Type B pancreatic cell (in vitro differentiated cells): ENCODE data around the gene NKAIN2. TPM values are rescaled to one million over a fixed set of nuclear protein-coding genes. Genes with fewer than 3 reads are reported as not detected.

Source experiments
- DNase-seq: peaks from one replicate; pipeline ENCODE4 v3.0.0; 2021; ENCODE audit warnings: mixed read lengths; ENCODE audit not compliant: unreplicated experiment; ENCODE audit errors: extremely low spot score
- H3K27ac Mint-ChIP-seq: 2 replicates; pipeline ENCODE4 v1.8.0; 2021; ENCODE audit warnings: mild to moderate bottlenecking, mixed read lengths
- H3K27me3 Mint-ChIP-seq: 2 replicates; pipeline ENCODE4 v1.8.0; 2021; ENCODE audit warnings: mixed read lengths
- H3K36me3 Mint-ChIP-seq: 2 replicates; pipeline ENCODE4 v1.8.0; 2021; ENCODE audit warnings: mixed read lengths
- H3K4me1 Mint-ChIP-seq: one replicate; pipeline ENCODE4 v1.8.0; 2021; ENCODE audit warnings: mixed read lengths; ENCODE audit not compliant: unreplicated experiment
- H3K4me3 Mint-ChIP-seq: 2 replicates; pipeline ENCODE4 v1.8.0; 2021; ENCODE audit warnings: mild to moderate bottlenecking, mixed read lengths
- H3K9me3 Mint-ChIP-seq: 2 replicates; pipeline ENCODE4 v1.8.0; 2021; ENCODE audit warnings: mixed read lengths
- total RNA-seq: library from RNA; stranded (reverse); gene quantifications from 2 replicates; pipeline ENCODE4 v1.2.1, GENCODE V29; 2021; ENCODE audit warnings: low replicate concordance
- TF ChIP-seq, protein P1 (sequence below): fragments of 200-600 bp; sonication (generic); conservative IDR thresholded peaks from 2 replicates; pipeline ENCODE4 v1.5.0; 2021; ENCODE audit warnings: antibody characterized with exemption, mild to moderate bottlenecking

NKAIN2 gene
- total RNA-seq, 1 donor from 2014 or later: 1.7 TPM

DNA sequence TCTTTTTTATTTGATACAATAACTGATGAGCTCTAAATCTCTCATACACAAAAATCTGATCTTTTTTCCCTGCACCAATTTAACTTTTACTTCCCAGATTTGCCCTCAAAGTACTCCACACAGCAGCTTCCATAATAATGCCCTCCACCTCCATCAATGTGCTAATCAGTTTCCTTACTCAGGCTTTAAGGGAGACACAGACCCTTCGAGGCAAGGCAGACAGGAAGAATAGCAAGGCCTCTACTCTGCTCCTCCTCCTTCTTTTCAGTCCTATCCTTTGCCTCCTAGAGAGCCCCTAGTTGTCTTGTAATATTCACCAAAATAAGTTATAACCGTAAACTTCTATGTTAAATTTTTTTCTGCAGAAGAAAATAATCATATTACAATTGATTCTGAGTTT, 713.7 kb downstream of the NKAIN2 start:
- Mint-ChIP-seq H3K36me3 (no peaks in the 10 kb centered on the region), H3K4me1 (no peaks in the 10 kb centered on the region), H3K27ac (no peak overlapping the region), H3K9me3 (no peaks in the 10 kb centered on the region), H3K4me3 (no peak overlapping the region), H3K27me3 (peaks cover 3% of the 10 kb centered on the region)
- TF ChIP-seq, protein P1, sequence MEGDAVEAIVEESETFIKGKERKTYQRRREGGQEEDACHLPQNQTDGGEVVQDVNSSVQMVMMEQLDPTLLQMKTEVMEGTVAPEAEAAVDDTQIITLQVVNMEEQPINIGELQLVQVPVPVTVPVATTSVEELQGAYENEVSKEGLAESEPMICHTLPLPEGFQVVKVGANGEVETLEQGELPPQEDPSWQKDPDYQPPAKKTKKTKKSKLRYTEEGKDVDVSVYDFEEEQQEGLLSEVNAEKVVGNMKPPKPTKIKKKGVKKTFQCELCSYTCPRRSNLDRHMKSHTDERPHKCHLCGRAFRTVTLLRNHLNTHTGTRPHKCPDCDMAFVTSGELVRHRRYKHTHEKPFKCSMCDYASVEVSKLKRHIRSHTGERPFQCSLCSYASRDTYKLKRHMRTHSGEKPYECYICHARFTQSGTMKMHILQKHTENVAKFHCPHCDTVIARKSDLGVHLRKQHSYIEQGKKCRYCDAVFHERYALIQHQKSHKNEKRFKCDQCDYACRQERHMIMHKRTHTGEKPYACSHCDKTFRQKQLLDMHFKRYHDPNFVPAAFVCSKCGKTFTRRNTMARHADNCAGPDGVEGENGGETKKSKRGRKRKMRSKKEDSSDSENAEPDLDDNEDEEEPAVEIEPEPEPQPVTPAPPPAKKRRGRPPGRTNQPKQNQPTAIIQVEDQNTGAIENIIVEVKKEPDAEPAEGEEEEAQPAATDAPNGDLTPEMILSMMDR: no peak
- no peak for DNase-seq

DNA sequence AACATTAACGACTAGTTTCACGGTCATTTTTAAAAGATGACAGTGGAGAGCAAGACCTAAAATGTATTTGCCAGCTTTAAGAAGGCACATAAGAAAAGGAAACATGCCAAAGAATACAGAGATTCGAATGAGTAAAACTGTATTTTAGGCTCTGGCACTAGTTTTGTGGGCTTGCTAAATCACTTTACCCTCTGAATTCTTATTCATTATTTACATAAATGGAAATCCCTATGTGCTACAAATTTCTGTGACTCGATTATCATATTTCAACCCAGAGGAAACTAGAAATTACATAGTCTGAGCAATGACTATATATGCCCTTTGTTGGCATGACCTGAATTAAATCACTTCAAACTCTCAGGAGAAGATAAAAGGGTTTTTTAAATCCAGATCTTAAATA, 716.8 kb downstream of the NKAIN2 start:
- Mint-ChIP-seq H3K27me3 (peaks cover 3% of the 10 kb centered on the region), H3K4me1 (no peaks in the 10 kb centered on the region), H3K36me3 (no peaks in the 10 kb centered on the region), H3K27ac (no peak overlapping the region), H3K9me3 (no peaks in the 10 kb centered on the region), H3K4me3 (no peak overlapping the region)
- TF ChIP-seq, protein P1: no peak
- no peak for DNase-seq

DNA sequence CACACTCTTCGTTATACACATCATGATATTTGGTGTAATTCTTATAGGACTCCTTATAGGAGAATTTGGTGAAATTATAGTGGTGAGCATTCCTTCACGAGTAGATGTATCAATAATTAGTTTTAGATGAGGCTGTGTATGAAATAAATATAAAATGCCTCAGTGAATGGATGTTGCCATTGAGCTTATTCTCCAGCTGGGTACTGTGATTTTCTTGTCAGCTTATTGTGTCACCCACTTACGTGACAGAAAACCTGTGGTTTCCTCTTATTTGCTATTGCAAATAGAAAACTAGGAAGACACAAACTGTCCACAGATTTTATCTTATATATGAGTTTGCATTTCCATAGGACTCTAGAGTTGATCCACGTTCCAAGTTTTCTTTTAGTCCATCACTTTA, 718.7 kb downstream of the NKAIN2 start:
- no peak for DNase-seq
- Mint-ChIP-seq H3K27me3 (no peaks in the 10 kb centered on the region), H3K4me1 (no peaks in the 10 kb centered on the region), H3K27ac (no peak overlapping the region), H3K4me3 (no peak overlapping the region), H3K9me3 (no peaks in the 10 kb centered on the region), H3K36me3 (no peaks in the 10 kb centered on the region)
- TF ChIP-seq, protein P1: no peak

DNA sequence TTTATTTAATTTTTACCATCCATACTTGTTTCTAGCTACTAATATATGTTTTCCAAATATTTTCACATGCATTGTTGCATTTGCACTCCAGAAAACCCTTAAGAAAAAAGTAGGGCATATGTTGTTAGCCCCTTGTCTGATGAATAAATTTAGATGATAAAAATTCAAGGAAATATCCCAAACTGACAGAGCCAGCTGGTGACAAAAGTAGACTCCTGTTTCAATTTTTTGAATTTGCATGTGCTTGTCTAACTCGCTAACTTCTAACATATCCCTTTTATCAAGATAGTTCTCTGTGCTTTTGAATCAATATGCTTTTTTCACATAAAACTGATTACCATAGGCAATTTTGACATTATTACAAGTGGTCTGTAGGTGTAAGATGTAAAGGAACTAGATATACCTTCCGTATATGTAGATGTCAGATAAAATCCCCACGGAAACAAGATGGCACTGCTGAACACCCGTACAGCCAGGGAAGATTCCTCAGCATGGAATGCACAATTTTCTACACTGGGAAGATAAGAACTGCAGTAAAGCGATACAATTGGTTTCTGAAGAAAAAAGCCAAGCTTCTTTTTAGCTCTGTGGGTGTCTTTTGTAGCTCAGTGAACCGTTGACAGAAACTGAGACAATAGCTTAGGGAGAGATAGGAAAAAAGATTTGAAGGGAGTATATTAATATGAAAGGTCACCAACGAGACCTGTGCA, 721.0 kb downstream of the NKAIN2 start:
- Mint-ChIP-seq H3K27ac (no peak overlapping the region), H3K4me1 (no peaks in the 10 kb centered on the region), H3K4me3 (no peak overlapping the region), H3K27me3 (no peaks in the 10 kb centered on the region), H3K36me3 (no peaks in the 10 kb centered on the region), H3K9me3 (no peaks in the 10 kb centered on the region)
- TF ChIP-seq, protein P1: no peak
- no peak for DNase-seq

DNA sequence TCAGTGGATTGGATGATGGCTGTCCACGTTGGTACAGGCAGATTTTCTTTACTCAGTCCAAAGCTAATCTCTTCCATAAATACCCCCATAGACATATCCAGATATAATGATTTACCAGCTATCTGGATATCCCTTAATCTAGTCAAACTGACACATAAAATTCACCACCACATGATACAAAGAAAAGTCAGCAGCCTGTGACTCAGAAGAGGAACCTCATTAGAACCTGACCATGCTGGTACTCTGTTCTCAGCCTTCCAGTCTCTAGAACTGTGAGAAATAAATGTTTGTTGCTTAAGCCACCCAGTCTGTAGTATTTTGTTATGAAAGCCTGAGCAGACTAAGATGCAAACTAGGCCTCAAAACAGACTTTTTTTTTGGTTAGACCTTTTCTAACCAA, 727.3 kb downstream of the NKAIN2 start:
- DNase-seq: no peak
- Mint-ChIP-seq H3K36me3 (no peaks in the 10 kb centered on the region), H3K27ac (no peak overlapping the region), H3K4me1 (peaks cover 5% of the 10 kb centered on the region), H3K27me3 (peaks cover 2% of the 10 kb centered on the region), H3K9me3 (no peaks in the 10 kb centered on the region), H3K4me3 (no peak overlapping the region)
- TF ChIP-seq, protein P1: no peak
